Measurements from ENCODE around the gene TPM1. TPM values are rescaled to one million over a fixed set of nuclear protein-coding genes. Genes with fewer than 3 reads are reported as not detected.

The TPM1 gene
- total and polyA plus RNA-seq, 9 of the 15 experiments (the other 6 are each of a cell fraction or from before 2014, with no cell fraction given): 8.1 to 53.9 (median 43.1) TPM

GRCh38 chr15:63086947-63087346 lies 44.4 kb downstream of the TPM1 start (continued):
- TF ChIP-seq, protein P1, sequence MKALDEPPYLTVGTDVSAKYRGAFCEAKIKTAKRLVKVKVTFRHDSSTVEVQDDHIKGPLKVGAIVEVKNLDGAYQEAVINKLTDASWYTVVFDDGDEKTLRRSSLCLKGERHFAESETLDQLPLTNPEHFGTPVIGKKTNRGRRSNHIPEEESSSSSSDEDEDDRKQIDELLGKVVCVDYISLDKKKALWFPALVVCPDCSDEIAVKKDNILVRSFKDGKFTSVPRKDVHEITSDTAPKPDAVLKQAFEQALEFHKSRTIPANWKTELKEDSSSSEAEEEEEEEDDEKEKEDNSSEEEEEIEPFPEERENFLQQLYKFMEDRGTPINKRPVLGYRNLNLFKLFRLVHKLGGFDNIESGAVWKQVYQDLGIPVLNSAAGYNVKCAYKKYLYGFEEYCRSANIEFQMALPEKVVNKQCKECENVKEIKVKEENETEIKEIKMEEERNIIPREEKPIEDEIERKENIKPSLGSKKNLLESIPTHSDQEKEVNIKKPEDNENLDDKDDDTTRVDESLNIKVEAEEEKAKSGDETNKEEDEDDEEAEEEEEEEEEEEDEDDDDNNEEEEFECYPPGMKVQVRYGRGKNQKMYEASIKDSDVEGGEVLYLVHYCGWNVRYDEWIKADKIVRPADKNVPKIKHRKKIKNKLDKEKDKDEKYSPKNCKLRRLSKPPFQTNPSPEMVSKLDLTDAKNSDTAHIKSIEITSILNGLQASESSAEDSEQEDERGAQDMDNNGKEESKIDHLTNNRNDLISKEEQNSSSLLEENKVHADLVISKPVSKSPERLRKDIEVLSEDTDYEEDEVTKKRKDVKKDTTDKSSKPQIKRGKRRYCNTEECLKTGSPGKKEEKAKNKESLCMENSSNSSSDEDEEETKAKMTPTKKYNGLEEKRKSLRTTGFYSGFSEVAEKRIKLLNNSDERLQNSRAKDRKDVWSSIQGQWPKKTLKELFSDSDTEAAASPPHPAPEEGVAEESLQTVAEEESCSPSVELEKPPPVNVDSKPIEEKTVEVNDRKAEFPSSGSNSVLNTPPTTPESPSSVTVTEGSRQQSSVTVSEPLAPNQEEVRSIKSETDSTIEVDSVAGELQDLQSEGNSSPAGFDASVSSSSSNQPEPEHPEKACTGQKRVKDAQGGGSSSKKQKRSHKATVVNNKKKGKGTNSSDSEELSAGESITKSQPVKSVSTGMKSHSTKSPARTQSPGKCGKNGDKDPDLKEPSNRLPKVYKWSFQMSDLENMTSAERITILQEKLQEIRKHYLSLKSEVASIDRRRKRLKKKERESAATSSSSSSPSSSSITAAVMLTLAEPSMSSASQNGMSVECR (CRISPR knock-in tag; IDR thresholded peaks at IDR 0.05): no peak

DNA sequence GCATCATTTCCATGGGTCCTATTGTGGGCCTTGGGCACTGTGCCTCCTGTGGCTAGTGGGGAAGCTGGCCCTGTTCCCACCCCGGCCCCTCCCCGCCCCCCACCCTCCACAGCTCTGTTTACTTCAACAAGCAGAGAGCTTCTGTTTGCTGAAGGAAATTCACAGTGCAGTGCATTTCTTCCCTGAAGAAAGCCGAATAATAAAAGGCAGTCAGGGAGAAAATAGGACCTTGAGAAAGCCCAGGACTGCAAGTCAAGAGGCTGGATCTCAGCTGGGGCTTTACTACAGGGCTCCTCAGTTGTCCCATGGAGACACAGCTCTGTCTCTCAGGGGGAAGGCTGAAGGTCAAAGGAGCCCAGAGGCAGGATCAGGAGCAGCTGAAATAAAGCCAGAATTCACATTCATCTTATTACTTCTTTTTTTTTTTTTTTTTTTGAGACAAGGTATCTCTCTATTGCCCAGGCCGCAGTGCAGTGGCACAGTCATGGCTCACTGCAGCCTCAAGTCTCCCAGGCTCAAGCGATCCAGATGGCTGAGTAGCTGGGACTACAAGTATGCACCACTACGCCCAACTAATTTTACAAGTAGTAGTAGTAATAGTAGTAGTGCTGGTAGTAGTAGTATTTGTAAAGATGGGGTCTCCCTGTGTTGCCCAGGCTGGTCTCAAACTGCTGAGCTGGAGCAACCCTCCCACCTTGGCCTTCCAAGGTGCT lies 46.1 kb downstream of the TPM1 start:
- Histone ChIP-seq H3K4me1 (replicated peaks in 1 of 2; ENCODE audit: control insufficient read depth in 2 of 2, insufficient read depth in 2 of 2, low read length in 2 of 2) (peaks cover 0 to 5% of the 10 kb centered on the region in 2 experiments; a peak in 2 of 5 replicates), H3K36me3 (ENCODE audit: control insufficient read depth, insufficient read depth, low read length) (no peaks in the 10 kb centered on the region), H3K27me3 (ENCODE audit: control insufficient read depth in 2 of 2, insufficient read depth in 2 of 2, low read length in 2 of 2) (0 out of 5 replicates have a peak, but pooled peaks cover 0 to 3% of the 10 kb centered on the region in 2 experiments), H3K4me2 (ENCODE audit: insufficient read depth, low read length) (no peak overlapping the region), H3K9me1 (ENCODE audit: control insufficient read depth, insufficient read depth, low read length) (no peaks in the 10 kb centered on the region), H3K27ac (ENCODE audit: extremely low read depth, low read depth, low read length) (no peak overlapping the region), H3K9me3 (replicated peaks; ENCODE audit: control insufficient read depth, insufficient read depth, low read depth, low read length) (no peaks in the 10 kb centered on the region), H4K20me1 (replicated peaks; ENCODE audit: control insufficient read depth, insufficient read depth, low read length) (no peaks in the 10 kb centered on the region), H2AFZ (ENCODE audit: low read depth, low read length) (no peak overlapping the region), H3K9ac (ENCODE audit: insufficient read depth in 1 of 2, low read depth in 2 of 2, low read length in 2 of 2) (no peak overlapping the region), H3K4me3 (no peak overlapping the region), H3K79me2 (ENCODE audit: control insufficient read depth, insufficient read depth, low read length) (no peaks in the 10 kb centered on the region)
- ChIA-PET CTCF (ENCODE audit: low intra/inter-chr PET ratio) (no interaction called here), POLR2A (no interaction called here)
- intact Hi-C loops (cut with micrococcal nuclease): no loop called here
- in situ Hi-C loops (cut with MboI): no loop called here
- ATAC-seq (no peak), FAIRE-seq (no peak), DNase-seq (ENCODE audit: extremely low read depth in 1 of 4, low spot score in 3 of 4) (no peak)
- 48% methylated on average over 6 of the region's 6 CpGs for WGBS (ENCODE audit: insufficient coverage, low coverage, missing lambda C conversion rate)
- no TSS peak for BruUV-seq (replicated peaks)
- no peak for TF ChIP-seq NR2F6 (CRISPR knock-in tag; IDR thresholded peaks at IDR 0.05)
- no peak for TF ChIP-seq TCF15 (CRISPR knock-in tag; IDR thresholded peaks at IDR 0.05)
- TF ChIP-seq, protein P2, sequence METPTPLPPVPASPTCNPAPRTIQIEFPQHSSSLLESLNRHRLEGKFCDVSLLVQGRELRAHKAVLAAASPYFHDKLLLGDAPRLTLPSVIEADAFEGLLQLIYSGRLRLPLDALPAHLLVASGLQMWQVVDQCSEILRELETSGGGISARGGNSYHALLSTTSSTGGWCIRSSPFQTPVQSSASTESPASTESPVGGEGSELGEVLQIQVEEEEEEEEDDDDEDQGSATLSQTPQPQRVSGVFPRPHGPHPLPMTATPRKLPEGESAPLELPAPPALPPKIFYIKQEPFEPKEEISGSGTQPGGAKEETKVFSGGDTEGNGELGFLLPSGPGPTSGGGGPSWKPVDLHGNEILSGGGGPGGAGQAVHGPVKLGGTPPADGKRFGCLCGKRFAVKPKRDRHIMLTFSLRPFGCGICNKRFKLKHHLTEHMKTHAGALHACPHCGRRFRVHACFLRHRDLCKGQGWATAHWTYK (CRISPR knock-in tag; IDR thresholded peaks at IDR 0.05): no peak
- TF ChIP-seq ZBTB43 (CRISPR knock-in tag; IDR thresholded peaks at IDR 0.05): no peak
- TF ChIP-seq, protein P3, sequence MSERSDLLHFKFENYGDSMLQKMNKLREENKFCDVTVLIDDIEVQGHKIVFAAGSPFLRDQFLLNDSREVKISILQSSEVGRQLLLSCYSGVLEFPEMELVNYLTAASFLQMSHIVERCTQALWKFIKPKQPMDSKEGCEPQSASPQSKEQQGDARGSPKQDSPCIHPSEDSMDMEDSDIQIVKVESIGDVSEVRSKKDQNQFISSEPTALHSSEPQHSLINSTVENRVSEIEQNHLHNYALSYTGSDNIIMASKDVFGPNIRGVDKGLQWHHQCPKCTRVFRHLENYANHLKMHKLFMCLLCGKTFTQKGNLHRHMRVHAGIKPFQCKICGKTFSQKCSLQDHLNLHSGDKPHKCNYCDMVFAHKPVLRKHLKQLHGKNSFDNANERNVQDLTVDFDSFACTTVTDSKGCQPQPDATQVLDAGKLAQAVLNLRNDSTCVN (CRISPR knock-in tag; IDR thresholded peaks at IDR 0.05): no peak
- no peak for TF ChIP-seq SIN3A (IDR thresholded peaks at IDR 0.05; ENCODE audit: borderline replicate concordance in 2 of 2, control insufficient read depth in 1 of 2, low read depth in 2 of 2, low read length in 2 of 2)
- TF ChIP-seq MTF1 (CRISPR knock-in tag; IDR thresholded peaks at IDR 0.05; ENCODE audit: borderline replicate concordance): no peak
- TF ChIP-seq ZNF431 (CRISPR knock-in tag; IDR thresholded peaks at IDR 0.05): no peak
- no peak for TF ChIP-seq ZNF174 (CRISPR knock-in tag; IDR thresholded peaks at IDR 0.05)
